Activated CD8-positive, alpha-beta memory T cell treated with anti-CD3 and anti-CD28 coated beads for 24 hours (primary cell): ENCODE data around the gene ITGB7.
"Not testable (repeated sequence)": the region's sequence is repeated elsewhere in the genome, so short reads cannot be mapped to it uniquely, and the experiment has no call there.

Experiments
- DNase-seq: peaks from one replicate; pipeline ENCODE4 v3.0.0-alpha.2; 2020

ITGB7 gene

GRCh38 chr12:53217051-53217930 is 10.2 kb upstream of the ITGB7 start:
- peak; percentile 81 for DNase-seq

GRCh38 chr12:53215497-53215896 is 8.4 kb upstream of the ITGB7 start:
- DNase-seq: no peak

- no peak for DNase-seq
These were observed 7.8 kb upstream of the ITGB7 start for GRCh38 chr12:53214687-53215455.

GRCh38 chr12:53214221-53214620 is 7.2 kb upstream of the ITGB7 start:
- no peak for DNase-seq

GRCh38 chr12:53213348-53213747 is 6.3 kb upstream of the ITGB7 start:
- peak; percentile 93 for DNase-seq

GRCh38 chr12:53212931-53213330 is 5.9 kb upstream of the ITGB7 start:
- no peak for DNase-seq

- no peak for DNase-seq
These were observed 4.7 kb upstream of the ITGB7 start for GRCh38 chr12:53211476-53212381.

GRCh38 chr12:53210843-53211242 is 3.8 kb upstream of the ITGB7 start:
- no peak for DNase-seq

GRCh38 chr12:53208877-53209463 is 1.9 kb upstream of the ITGB7 start:
- peak; percentile 75 for DNase-seq

- DNase-seq: no peak
These were observed 1.4 kb upstream of the ITGB7 start for GRCh38 chr12:53208435-53208834.

GRCh38 chr12:53205747-53206419 is 1.2 kb downstream of the ITGB7 start:
- DNase-seq: peak; percentile 86

GRCh38 chr12:53204351-53204750 is 2.7 kb downstream of the ITGB7 start:
- no peak for DNase-seq

GRCh38 chr12:53202316-53202715 is 4.7 kb downstream of the ITGB7 start:
- DNase-seq: not testable (repeated sequence)

- no peak for DNase-seq
These were observed 5.4 kb downstream of the ITGB7 start for GRCh38 chr12:53201639-53202038.

- DNase-seq: no peak
These were observed 5.9 kb downstream of the ITGB7 start for GRCh38 chr12:53201177-53201541.

GRCh38 chr12:53200458-53201176 is 6.4 kb downstream of the ITGB7 start:
- DNase-seq: peak; percentile 68

- DNase-seq: no peak
These were observed 7.0 kb downstream of the ITGB7 start for GRCh38 chr12:53200107-53200457.

- DNase-seq: no peak
These were observed 7.4 kb downstream of the ITGB7 start for GRCh38 chr12:53199700-53200099.

GRCh38 chr12:53198486-53199110 is 8.5 kb downstream of the ITGB7 start:
- peak; percentile 70 for DNase-seq

- peak; percentile 60 for DNase-seq
These were observed 9.9 kb downstream of the ITGB7 start for GRCh38 chr12:53197011-53197640.
